Mammary epithelial cell (primary cell): ENCODE measurements around the gene RET.

Source experiments
- EZH2 ChIP-seq: IDR thresholded peaks from 2 replicates; pipeline ENCODE4 v1.6.1; 2012; ENCODE audit warnings: low read length, inconsistent platforms, borderline replicate concordance
- TF ChIP-seq, protein P1 (sequence below), 2 donors: IDR thresholded peaks in 1 of 2; conservative IDR thresholded peaks in 1 of 2; 2 replicates each; pipeline ENCODE4 v1.5.1; 2011 to 2012; ENCODE audit warnings: inconsistent platforms in 2 of 2, low read length in 2 of 2, mild to moderate bottlenecking in 2 of 2, control low read depth in 1 of 2, low read depth in 1 of 2; ENCODE audit not compliant: insufficient read depth in 1 of 2; ENCODE audit errors: extremely low read depth in 1 of 2

DNA sequence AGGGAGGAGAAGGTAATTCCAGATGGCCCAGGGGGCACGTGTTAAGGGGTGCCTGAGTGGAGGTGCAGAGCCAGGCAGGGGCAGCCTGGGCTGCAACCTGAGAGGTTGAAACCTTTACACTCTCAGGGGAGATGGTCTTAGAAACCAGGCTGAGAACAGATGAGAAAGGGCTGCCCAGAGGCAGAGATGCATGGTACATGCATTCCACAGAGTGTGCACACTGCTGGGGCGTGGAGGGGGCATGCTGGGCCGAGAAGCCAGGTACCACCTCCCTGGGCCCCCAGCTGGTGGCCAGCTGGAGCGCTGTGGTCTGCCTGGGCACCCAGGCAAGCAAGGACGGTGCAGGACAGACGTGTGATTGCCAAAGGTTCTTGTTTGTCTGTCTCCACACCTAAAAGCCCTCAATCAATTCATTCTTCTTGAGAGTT lies 47.2 kb downstream of the RET start:
- TF ChIP-seq EZH2 = no peak
- TF ChIP-seq, protein P1, sequence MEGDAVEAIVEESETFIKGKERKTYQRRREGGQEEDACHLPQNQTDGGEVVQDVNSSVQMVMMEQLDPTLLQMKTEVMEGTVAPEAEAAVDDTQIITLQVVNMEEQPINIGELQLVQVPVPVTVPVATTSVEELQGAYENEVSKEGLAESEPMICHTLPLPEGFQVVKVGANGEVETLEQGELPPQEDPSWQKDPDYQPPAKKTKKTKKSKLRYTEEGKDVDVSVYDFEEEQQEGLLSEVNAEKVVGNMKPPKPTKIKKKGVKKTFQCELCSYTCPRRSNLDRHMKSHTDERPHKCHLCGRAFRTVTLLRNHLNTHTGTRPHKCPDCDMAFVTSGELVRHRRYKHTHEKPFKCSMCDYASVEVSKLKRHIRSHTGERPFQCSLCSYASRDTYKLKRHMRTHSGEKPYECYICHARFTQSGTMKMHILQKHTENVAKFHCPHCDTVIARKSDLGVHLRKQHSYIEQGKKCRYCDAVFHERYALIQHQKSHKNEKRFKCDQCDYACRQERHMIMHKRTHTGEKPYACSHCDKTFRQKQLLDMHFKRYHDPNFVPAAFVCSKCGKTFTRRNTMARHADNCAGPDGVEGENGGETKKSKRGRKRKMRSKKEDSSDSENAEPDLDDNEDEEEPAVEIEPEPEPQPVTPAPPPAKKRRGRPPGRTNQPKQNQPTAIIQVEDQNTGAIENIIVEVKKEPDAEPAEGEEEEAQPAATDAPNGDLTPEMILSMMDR (conservative IDR thresholded peaks at IDR 0.05 in 1 of 2, IDR thresholded peaks at IDR 0.05 in 1 of 2; ENCODE audit: extremely low read depth in 1 of 2, insufficient read depth in 1 of 2, low read depth in 1 of 2, low read length in 2 of 2) = no peak
